HepG2 (cell line): Measurements from ENCODE around the gene CTCF. TPM values are rescaled to one million over a fixed set of nuclear protein-coding genes. Genes with fewer than 3 reads are reported as not detected.
A peak's percentile ranks its signal among the peaks of the same experiment; 100 is the strongest.

Experiments used
- GABPA ChIP-seq, 2 experiments: IDR thresholded peaks; 2 replicates each; pipeline ENCODE4 v1.6.1; 2011 to 2016; ENCODE audit warnings: low read depth in 2 of 2, low read length in 1 of 2, missing biosample characterization in 1 of 2, missing genetic modification characterization in 1 of 2
- GATAD2A ChIP-seq: IDR thresholded peaks from 2 replicates; pipeline ENCODE4 v1.6.1; 2016
- KDM6A ChIP-seq: IDR thresholded peaks from 2 replicates; pipeline ENCODE4 v1.6.1; 2016; ENCODE audit warnings: low read depth
- NFE2L1 ChIP-seq: sonication (generic); formaldehyde crosslinking; IDR thresholded peaks from 2 replicates; pipeline ENCODE4 v1.4.0; 2020; ENCODE audit warnings: missing genetic modification reagents, mild to moderate bottlenecking, borderline replicate concordance
- SALL1 ChIP-seq: sonication (generic); formaldehyde crosslinking; IDR thresholded peaks from 2 replicates; pipeline ENCODE4 v1.8.0; 2022; ENCODE audit warnings: mild to moderate bottlenecking, missing genetic modification reagents
- SATB2 ChIP-seq: sonication (generic); formaldehyde crosslinking; IDR thresholded peaks from 2 replicates; pipeline ENCODE4 v1.5.0; 2020; ENCODE audit warnings: missing genetic modification reagents
- SCMH1 ChIP-seq: sonication (generic); formaldehyde crosslinking; IDR thresholded peaks from 2 replicates; pipeline ENCODE4 v1.9.0; 2021; ENCODE audit warnings: missing genetic modification reagents, mild to moderate bottlenecking, borderline replicate concordance
- SMC3 ChIP-seq: IDR thresholded peaks from 2 replicates; pipeline ENCODE4 v1.6.1; 2011; ENCODE audit warnings: low read length, improper control_type of control experiment
- SP140L ChIP-seq: sonication (generic); formaldehyde crosslinking; IDR thresholded peaks from 2 replicates; pipeline ENCODE4 v1.4.0; 2020; ENCODE audit warnings: missing genetic modification reagents, borderline replicate concordance
- SRSF9 ChIP-seq: fragments of 200-400 bp; formaldehyde crosslinking; IDR thresholded peaks from 2 replicates; pipeline ENCODE4 v1.6.1; 2018; ENCODE audit warnings: borderline replicate concordance, mild to moderate bottlenecking, low read depth, low read length; ENCODE audit not compliant: insufficient read depth, poor library complexity, severe bottlenecking
- ZBTB42 ChIP-seq: sonication (generic); formaldehyde crosslinking; IDR thresholded peaks from 2 replicates; pipeline ENCODE4 v1.5.0; 2020; ENCODE audit warnings: mild to moderate bottlenecking, missing genetic modification reagents
- ZMYM2 ChIP-seq: sonication (generic); formaldehyde crosslinking; IDR thresholded peaks from 2 replicates; pipeline ENCODE4 v1.8.0; 2022; ENCODE audit warnings: mild to moderate bottlenecking, missing genetic modification reagents
- ZNF264 ChIP-seq: sonication (generic); formaldehyde crosslinking; IDR thresholded peaks from 2 replicates; pipeline ENCODE4 v1.4.0; 2020; ENCODE audit warnings: missing genetic modification reagents
- ZNF563 ChIP-seq: sonication (generic); formaldehyde crosslinking; IDR thresholded peaks from 2 replicates; pipeline ENCODE4 v1.8.0; 2022; ENCODE audit warnings: mild to moderate bottlenecking, moderate library complexity, missing genetic modification reagents
- ZNF747 ChIP-seq: sonication (generic); formaldehyde crosslinking; IDR thresholded peaks from 2 replicates; pipeline ENCODE4 v1.8.1; 2023; ENCODE audit warnings: missing genetic modification reagents, mild to moderate bottlenecking, borderline replicate concordance
- polyA plus RNA-seq, 8 experiments: library from polyadenylated mRNA; depleted of rRNA in 3 of 8; stranded (reverse) in 7 of 8; unstranded in 1 of 8; fragments of >200 nt; fragmentation: Illumina TruSeq in 4 of 8; extraction: Trizol in 4 of 8; gene quantifications; 2 replicates each; pipeline versions ENCODE4 v1.2.1 to v1.2.3, GENCODE V29; 2011 to 2016; ENCODE audit warnings: low read depth in 4 of 8, missing spikeins in 1 of 8, mixed read lengths in 1 of 8; ENCODE audit not compliant: insufficient read depth in 1 of 8
- total RNA-seq, 5 experiments: library from RNA; depleted of rRNA; stranded (reverse); fragments of >200 nt; fragmentation: Illumina TruSeq; extraction: Trizol; gene quantifications; 2 replicates each; pipeline ENCODE4 v1.2.3, GENCODE V29; 2016; ENCODE audit warnings: low read depth in 1 of 5
- TF ChIP-seq, protein P1 (sequence below): IDR thresholded peaks from 2 replicates; pipeline ENCODE4 v1.6.1; 2016

Gene CTCF
- total and polyA plus RNA-seq, 2 of the 13 experiments (the other 11 are each of a cell fraction or from before 2014, with no cell fraction given) = 19.5 to 37.5 TPM

GRCh38 chr16:67652578-67653127 is 90.3 kb downstream of the CTCF start (continued):
- TF ChIP-seq SALL1 (CRISPR knock-in tag) = peak; percentile 57
- TF ChIP-seq GATAD2A (CRISPR knock-in tag) = no peak
- TF ChIP-seq ZBTB42 (CRISPR knock-in tag) = no peak
- no peak for TF ChIP-seq ZNF264 (CRISPR knock-in tag)
- no peak for TF ChIP-seq GABPA (IDR thresholded peaks at IDR 0.05; ENCODE audit: low read depth, low read length)
- no peak for TF ChIP-seq GABPA (CRISPR knock-in tag; IDR thresholded peaks at IDR 0.05; ENCODE audit: low read depth)
- TF ChIP-seq SATB2 (CRISPR knock-in tag) = no peak
- TF ChIP-seq SMC3 = no peak
- TF ChIP-seq, protein P1, sequence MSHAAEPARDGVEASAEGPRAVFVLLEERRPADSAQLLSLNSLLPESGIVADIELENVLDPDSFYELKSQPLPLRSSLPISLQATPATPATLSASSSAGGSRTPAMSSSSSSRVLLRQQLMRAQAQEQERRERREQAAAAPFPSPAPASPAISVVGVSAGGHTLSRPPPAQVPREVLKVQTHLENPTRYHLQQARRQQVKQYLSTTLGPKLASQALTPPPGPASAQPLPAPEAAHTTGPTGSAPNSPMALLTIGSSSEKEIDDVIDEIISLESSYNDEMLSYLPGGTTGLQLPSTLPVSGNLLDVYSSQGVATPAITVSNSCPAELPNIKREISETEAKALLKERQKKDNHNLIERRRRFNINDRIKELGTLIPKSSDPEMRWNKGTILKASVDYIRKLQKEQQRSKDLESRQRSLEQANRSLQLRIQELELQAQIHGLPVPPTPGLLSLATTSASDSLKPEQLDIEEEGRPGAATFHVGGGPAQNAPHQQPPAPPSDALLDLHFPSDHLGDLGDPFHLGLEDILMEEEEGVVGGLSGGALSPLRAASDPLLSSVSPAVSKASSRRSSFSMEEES (CRISPR knock-in tag) = 0 out of 2 replicates have a peak, but pooled peaks have one; percentile 34
- TF ChIP-seq ZNF563 = peak; percentile 71; the same call in 1 of the 2 replicates
- no peak for TF ChIP-seq SRSF9
- TF ChIP-seq NFE2L1 (CRISPR knock-in tag) = no peak
- no peak for TF ChIP-seq ZNF747 (CRISPR knock-in tag)
- no peak for TF ChIP-seq ZMYM2
- no peak for TF ChIP-seq SP140L
- TF ChIP-seq KDM6A (CRISPR knock-in tag) = no peak
- no peak for TF ChIP-seq SCMH1
